Raji (cell line): ENCODE measurements around the gene CHD6.

ENCODE experiments used
- POLR2A ChIP-seq: IDR thresholded peaks from 2 replicates; pipeline ENCODE4 v1.6.1; 2011; ENCODE audit warnings: low read depth, low read length, control low read depth; ENCODE audit not compliant: insufficient read depth

Gene CHD6

GRCh38 chr20:41482647-41483552, 135.3 kb downstream of the CHD6 start:
- TF ChIP-seq POLR2A, result no peak

DNA sequence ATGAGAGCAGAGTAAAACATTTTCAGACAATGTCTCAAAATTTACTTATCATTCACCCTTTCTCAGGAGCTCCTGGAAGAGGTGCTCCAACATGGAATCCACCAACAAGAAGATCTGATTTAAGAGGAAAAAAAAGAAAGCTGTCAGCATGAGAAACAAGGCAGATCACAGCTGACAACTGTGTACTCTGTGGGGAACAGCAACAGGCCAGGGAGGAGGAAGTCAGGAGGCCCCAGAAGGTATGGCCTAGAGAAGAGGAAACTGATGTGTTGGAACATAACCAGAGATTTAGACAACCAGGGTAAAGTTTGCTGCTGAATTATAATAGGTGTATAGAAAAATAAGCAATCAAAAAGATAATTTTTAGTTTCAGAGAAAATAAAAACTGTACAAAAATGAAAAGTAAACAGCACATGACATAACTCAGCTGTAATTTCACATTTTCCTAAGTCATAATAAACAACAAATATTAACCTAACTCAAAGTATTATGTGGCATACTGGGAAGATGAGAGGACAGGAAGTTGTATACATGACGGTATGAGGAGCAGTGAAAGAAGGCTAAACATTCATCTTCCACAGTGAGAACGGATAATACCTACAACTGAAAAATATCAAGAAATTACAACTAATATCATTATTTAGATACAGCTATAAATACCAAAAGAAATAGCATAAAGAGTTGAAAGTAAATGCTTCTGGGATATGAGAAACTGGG, 138.0 kb downstream of the CHD6 start:
- no peak for TF ChIP-seq POLR2A

GRCh38 chr20:41479113-41479512, 139.1 kb downstream of the CHD6 start:
- TF ChIP-seq POLR2A, result no peak

DNA sequence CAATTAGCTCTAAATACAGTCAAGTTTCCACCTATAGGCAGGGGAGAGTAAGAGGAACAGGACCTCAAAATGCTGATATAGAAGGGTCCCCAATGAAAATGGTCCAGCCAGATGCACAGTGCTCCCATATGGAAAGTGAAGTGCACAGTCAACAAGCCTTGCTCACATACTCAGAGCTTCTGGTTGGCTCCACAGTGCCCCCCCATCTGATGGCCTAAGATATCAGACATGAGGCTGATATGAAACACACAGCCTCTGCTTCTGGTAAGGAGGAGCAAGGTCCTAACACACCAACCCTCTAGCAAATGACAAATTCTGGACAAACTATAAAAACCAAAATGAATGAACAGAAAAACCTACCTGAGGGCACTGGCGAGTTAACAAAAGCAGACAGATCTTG, 140.2 kb downstream of the CHD6 start:
- TF ChIP-seq POLR2A, result no peak

DNA sequence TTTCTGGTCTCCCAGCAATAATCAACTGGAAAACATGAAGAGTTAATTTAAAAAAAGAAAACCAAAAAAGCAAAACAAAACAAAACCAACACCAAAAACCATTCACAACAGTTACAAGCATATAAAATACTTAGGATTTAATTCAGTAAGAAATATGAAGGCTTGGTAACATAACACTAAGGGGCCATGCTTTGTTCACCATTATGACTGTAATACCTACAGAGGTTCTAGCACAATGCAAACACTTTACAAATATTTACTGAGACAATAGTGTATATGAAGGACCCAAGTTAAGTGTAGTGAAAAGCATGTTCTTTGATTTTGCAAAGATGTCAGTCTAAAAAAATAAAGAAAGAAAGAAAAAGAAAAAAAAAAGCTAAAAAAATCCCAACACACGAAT, 141.7 kb downstream of the CHD6 start:
- TF ChIP-seq POLR2A, result no peak

DNA sequence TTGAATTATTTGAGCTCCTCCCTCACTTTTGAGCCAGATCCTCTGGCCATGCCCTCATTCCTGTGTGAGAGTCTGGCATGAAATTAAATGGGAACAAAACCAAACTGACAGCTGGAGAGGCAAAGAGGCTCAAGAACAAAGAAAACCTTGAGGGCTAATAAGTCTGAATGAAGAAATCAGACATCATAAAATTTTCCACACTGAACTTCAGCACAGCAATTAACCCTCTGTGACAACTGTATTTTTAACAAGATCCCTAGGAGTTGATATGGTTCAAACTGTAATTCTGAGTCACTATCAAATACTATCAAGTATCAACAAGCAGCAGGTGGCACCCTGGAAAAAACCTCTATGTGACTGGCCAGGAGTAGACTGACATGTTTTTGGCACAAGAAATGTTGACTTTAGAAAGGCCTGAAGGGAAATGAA, 142.2 kb downstream of the CHD6 start:
- no peak for TF ChIP-seq POLR2A

GRCh38 chr20:41475503-41475902, 142.7 kb downstream of the CHD6 start:
- no peak for TF ChIP-seq POLR2A

DNA sequence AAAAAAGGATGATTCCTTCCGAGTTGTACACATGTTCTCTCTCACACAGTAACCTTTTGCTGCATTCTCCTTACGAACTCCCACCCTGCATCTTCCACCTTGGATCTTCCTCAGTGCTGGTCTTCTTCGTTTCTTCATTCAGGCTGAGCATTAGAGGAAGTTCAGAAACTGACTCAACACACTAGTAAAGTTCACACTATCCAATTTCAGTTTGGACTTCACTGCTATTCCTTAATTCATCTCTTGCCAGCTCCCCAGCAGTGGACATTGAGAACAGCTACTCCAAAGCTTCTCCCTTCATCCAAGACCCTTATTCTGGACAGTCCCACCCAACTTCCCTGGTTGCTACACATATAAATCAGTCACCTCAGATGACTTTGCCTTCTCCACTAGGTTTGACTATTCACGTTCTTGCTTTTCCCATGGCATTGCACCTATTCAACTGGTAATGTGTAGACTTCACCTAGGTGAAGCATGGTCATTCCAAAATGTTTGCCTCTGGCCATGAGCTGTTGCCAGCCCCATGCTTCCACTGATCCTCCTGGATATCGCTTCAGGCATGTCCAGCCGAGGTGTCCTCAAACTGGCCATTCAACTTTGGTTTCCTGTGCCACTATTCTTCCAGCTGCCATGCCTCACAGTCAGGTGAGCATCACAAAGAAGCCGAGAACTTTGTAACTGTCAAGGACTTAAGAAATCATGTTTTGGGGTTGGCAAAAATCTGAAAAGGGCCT, 147.6 kb downstream of the CHD6 start:
- no peak for TF ChIP-seq POLR2A

DNA sequence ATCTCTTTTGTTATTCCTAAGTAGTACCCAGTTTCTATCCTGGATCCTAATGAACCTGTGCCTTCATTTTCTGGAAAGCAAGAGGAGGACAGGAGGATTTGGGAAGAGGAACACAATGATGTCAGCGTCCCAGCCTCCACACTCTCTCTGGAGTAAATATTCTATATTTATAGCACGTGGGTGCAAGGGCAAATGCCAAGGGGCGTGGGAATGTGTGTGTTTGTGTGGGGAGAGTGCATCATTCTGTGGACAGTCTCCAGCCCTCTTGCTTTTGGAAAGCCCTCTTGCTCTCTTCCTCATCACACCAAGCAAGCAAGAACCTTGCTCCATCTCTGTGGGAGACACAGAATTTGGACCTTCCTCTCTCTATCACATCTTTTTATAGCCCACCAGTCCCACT, 148.3 kb downstream of the CHD6 start:
- TF ChIP-seq POLR2A, result no peak

- no peak for TF ChIP-seq POLR2A
Measured at GRCh38 chr20:41468994-41469600, 149.1 kb downstream of the CHD6 start.

- TF ChIP-seq POLR2A, result no peak
Measured at GRCh38 chr20:41467690-41468089, 150.5 kb downstream of the CHD6 start.

DNA sequence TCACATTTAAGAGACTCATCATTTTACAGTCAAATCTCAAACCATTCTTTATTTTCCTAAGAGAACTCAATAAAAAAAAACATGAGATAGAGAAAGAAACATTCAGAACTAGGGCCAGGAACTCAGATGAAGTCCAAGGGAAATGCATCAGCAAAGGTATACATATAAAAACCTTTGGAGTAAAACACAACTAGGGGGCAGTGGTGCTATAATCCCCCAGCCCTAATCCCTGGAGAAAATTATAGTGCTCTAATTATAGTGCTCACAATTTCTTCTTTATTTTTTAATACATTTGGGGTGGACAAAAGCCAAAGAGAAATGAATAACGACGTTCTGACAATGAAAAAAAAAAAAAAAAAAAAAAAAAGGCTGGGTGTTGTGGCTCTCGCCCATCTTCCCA, 151.0 kb downstream of the CHD6 start:
- TF ChIP-seq POLR2A, result no peak

- TF ChIP-seq POLR2A, result no peak
Measured at GRCh38 chr20:41463567-41463966, 154.6 kb downstream of the CHD6 start.

GRCh38 chr20:41462372-41463161, 155.6 kb downstream of the CHD6 start:
- no peak for TF ChIP-seq POLR2A
